Measurements from ENCODE around the gene RAB10.
A peak's percentile ranks its signal among the peaks of the same experiment; 100 is the strongest.

RAB10 gene

DNA sequence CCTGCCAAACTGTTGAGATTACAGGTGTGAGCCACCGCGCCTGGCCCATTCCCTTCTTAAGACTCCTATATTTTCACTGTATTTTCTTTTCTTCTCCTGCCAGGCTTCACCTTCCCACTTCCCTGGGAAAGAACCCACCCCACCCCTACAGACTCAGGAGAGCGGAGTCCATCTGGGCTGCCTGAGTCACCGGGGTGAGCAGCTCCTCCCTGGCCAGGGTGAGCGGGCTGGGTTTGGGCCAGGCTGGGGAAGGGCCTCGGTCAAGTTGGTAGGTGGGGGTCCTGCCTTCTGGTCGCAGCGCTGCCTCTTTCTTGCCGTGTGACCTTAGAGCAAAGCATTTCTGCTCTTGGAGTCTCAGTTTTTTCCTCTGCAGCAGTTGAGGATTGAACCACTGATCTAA lies 136.9 kb downstream of the RAB10 start:
- Histone ChIP-seq H3K79me2 (ENCODE audit: control insufficient read depth, insufficient read depth, low read length) (no peaks in the 10 kb centered on the region), H3K4me1 (ENCODE audit: control insufficient read depth, low read depth, low read length) (no peaks in the 10 kb centered on the region), H3K23ac (ENCODE audit: low read length) (no peak overlapping the region), H3K27ac (ENCODE audit: low read depth, low read length) (no peak overlapping the region), H4K8ac (ENCODE audit: low read depth, low read length) (no peak overlapping the region), H3K56ac (ENCODE audit: low read length) (no peak overlapping the region), H3K4ac (ENCODE audit: low read depth, low read length) (no peak overlapping the region), H3K4me3 (ENCODE audit: low read length) (no peak overlapping the region), H3K79me1 (ENCODE audit: low read length) (no peaks in the 10 kb centered on the region), H3K27me3 (ENCODE audit: insufficient read depth, low read length, poor library complexity) (no peaks in the 10 kb centered on the region), H2AK5ac (ENCODE audit: low read length) (no peak overlapping the region), H2BK15ac (replicated peaks; ENCODE audit: low read depth) (no peak overlapping the region), H3K4me2 (ENCODE audit: low read length) (no peak overlapping the region), H3K36me3 (ENCODE audit: control insufficient read depth, insufficient read depth, low read length) (no peaks in the 10 kb centered on the region), H3K9ac (ENCODE audit: low read length) (no peak overlapping the region), H4K5ac (ENCODE audit: low read length) (no peak overlapping the region), H2BK120ac (ENCODE audit: low read depth, low read length) (no peak overlapping the region), H3K18ac (ENCODE audit: low read length) (no peak overlapping the region), H2BK5ac (ENCODE audit: low read length) (no peak overlapping the region)
- DNase-seq = no peak
- no CpG with 5 or more reads among the region's 9 CpGs for WGBS (ENCODE audit: extremely low coverage, insufficient coverage, low lambda C conversion rate)

DNA sequence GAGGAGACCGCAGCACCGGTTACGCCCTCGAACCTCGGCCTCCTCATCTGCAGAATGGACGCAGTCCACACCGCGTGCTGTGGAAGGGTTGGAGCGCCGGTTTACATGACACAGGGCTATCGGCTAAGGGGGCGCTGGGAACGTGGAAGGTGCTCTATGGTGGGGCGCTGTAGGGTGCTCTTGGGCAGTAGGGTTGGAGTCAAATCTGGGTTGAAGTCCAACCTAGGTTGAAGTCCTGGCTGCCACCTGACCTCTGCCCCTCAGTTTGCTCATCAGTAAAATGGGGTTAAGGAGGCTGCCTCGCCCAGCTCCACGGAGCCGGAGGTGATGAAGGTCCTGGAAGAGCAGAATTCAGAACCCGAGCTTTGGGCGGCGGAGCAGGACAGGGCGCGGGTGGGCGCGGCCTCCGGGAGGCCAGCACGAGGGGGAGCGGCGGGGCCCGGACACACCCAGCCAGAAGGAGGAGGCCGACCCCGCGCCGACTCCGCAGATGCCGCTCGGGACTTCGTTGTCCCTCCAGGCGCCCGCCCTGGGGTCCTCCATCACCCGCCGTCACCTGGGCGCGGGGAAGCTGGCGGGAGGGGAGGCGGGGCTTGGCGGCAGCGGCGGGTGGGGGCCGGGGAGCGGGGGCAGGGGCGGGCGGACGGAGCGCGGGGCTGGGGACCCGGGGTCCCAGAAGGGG lies 138.4 kb downstream of the RAB10 start:
- Histone ChIP-seq H2AK5ac (ENCODE audit: low read length) (no peak overlapping the region), H3K4me1 (ENCODE audit: control insufficient read depth, low read depth, low read length) (no peaks in the 10 kb centered on the region), H2BK120ac (ENCODE audit: low read depth, low read length) (peak overlapping the region; percentile 7), H2BK15ac (replicated peaks; ENCODE audit: low read depth) (no peak overlapping the region), H3K27me3 (ENCODE audit: insufficient read depth, low read length, poor library complexity) (no peaks in the 10 kb centered on the region), H3K4me3 (ENCODE audit: low read length) (no peak overlapping the region), H4K8ac (ENCODE audit: low read depth, low read length) (no peak overlapping the region), H4K5ac (ENCODE audit: low read length) (no peak overlapping the region), H3K18ac (ENCODE audit: low read length) (peak overlapping the region; percentile 78), H3K36me3 (ENCODE audit: control insufficient read depth, insufficient read depth, low read length) (no peaks in the 10 kb centered on the region), H3K4me2 (ENCODE audit: low read length) (no peak overlapping the region), H2BK5ac (ENCODE audit: low read length) (no peak overlapping the region), H3K79me2 (ENCODE audit: control insufficient read depth, insufficient read depth, low read length) (no peaks in the 10 kb centered on the region), H3K79me1 (ENCODE audit: low read length) (no peaks in the 10 kb centered on the region), H3K9ac (ENCODE audit: low read length) (no peak overlapping the region), H3K27ac (ENCODE audit: low read depth, low read length) (no peak overlapping the region), H3K56ac (ENCODE audit: low read length) (no peak overlapping the region), H3K23ac (ENCODE audit: low read length) (no peak overlapping the region), H3K4ac (ENCODE audit: low read depth, low read length) (no peak overlapping the region)
- no CpG with 5 or more reads among the region's 56 CpGs for WGBS (ENCODE audit: extremely low coverage, insufficient coverage, low lambda C conversion rate)
- peak; percentile 51 for DNase-seq

DNA sequence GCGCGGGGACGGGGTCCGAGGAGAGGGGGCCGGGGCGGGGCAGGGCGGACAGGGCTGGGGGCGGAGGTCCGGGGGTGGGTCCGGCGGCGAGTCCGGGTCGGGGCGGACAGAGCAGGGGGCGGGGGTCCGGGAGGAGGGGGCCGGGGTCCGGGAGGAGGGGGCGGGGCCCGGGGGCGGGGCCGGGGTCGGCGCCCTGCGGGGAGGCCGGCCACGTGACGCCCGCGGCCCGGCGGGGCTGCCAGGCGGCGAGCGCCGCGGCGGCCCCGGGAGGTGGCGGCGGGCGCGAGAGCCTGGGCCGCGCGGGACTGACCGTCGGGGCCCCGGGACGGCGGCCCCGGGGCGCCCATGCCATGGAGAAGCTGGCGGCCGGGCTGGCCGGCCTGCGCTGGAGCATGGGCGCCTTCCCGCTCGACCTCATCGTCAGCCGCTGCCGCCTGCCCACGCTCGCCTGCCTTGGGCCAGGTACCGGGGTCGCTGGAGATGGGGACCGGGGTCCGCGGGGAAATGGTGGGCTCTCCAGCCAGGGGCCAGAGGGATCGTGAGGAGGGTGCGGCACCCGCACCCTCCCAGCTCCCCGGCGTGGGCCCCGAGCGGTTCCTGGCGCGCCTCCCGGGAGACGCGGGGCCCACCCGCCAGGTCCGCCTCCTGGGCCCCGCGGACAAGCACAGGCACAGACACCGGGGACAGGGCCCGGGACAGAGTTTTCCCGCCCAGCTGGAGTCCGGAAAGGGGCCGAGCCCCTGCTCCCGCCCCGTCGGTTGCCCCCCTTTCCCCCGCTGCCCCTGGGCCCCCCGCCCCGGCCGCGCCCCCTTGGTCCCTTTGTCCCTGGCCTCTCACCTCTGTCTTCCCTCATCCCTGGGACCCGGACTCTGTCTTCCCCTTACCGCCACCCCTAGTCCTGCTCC lies 139.2 kb downstream of the RAB10 start, which contains the start of gene GAREM2:
TSS of gene GAREM2 (plus strand) at position 218 of the 905 bp plus-strand sequence. CDS start at position 351, 133 bp downstream.
- H3K4me1 ChIP-seq (ENCODE audit: control insufficient read depth, low read depth, low read length) = no peaks in the 10 kb centered on the region
- H3K18ac ChIP-seq (ENCODE audit: low read length) = peak within 1 kb of the TSS; percentile 78
- H4K8ac ChIP-seq (ENCODE audit: low read depth, low read length) = no peak within 1 kb of the TSS
- no peak within 1 kb of the TSS for H4K5ac ChIP-seq (ENCODE audit: low read length)
- no peaks in the 10 kb centered on the region for H3K27me3 ChIP-seq (ENCODE audit: insufficient read depth, low read length, poor library complexity)
- peak within 1 kb of the TSS; percentile 59 for H3K4me2 ChIP-seq (ENCODE audit: low read length)
- no CpG with 5 or more reads among the region's 102 CpGs for WGBS (ENCODE audit: extremely low coverage, insufficient coverage, low lambda C conversion rate)
- no peak within 1 kb of the TSS for H2BK5ac ChIP-seq (ENCODE audit: low read length)
- peak within 1 kb of the TSS; percentile 75 for H3K9ac ChIP-seq (ENCODE audit: low read length)
- H2BK15ac ChIP-seq (replicated peaks; ENCODE audit: low read depth) = no peak within 1 kb of the TSS
- peak within 1 kb of the TSS; percentile 7 for H2BK120ac ChIP-seq (ENCODE audit: low read depth, low read length)
- H3K36me3 ChIP-seq (ENCODE audit: control insufficient read depth, insufficient read depth, low read length) = no peaks in the 10 kb centered on the region
- no peak within 1 kb of the TSS for H3K23ac ChIP-seq (ENCODE audit: low read length)
- peak within 1 kb of the TSS; percentile 46 for H3K4ac ChIP-seq (ENCODE audit: low read depth, low read length)
- no peaks in the 10 kb centered on the region for H3K79me1 ChIP-seq (ENCODE audit: low read length)
- no peak for DNase-seq
- no peak within 1 kb of the TSS for H2AK5ac ChIP-seq (ENCODE audit: low read length)
- H3K27ac ChIP-seq (ENCODE audit: low read depth, low read length) = no peak within 1 kb of the TSS
- peak within 1 kb of the TSS; percentile 79 for H3K56ac ChIP-seq (ENCODE audit: low read length)
- H3K79me2 ChIP-seq (ENCODE audit: control insufficient read depth, insufficient read depth, low read length) = no peaks in the 10 kb centered on the region
- peak within 1 kb of the TSS; percentile 50 for H3K4me3 ChIP-seq (ENCODE audit: low read length)

DNA sequence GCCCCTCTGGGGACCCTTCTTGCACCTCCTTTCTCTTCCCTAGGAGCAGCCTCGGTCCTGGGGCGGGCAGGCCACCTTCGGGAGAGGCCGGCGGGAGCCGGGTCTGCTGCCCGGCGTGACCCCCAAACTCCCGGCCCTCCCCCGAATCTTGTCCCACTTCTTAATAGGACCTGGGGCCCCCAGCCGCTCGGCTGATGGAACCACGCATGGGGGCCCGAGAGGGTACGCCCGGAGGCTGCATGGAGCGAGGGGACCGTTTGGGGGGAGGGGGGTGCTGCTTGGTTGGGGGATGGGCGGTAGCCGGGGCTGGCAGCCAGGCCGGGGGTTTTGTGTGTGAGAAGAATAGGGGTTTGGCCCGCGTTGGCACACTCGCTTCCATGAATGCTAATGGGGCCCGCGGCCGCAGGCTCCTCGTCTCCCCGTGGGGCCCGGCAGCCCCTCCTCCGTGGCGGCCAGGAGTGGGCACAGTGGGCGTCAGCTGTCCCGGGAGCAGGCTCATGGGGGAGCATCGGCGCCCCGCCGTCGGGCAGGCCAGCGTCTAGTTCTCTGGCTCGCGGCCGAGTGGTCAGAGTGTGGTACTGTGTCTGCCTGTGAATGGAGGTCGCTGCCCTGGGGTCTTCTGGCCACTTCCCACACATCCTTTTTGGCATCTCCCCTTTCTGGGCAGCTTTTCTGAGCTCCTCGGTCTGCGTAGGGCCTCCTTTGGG lies 140.0 kb downstream of the RAB10 start:
- Histone ChIP-seq H2BK15ac (replicated peaks; ENCODE audit: low read depth) (no peak overlapping the region), H3K27ac (ENCODE audit: low read depth, low read length) (no peak overlapping the region), H3K4me2 (ENCODE audit: low read length) (peak overlapping the region; percentile 46), H2BK5ac (ENCODE audit: low read length) (no peak overlapping the region), H3K4me1 (ENCODE audit: control insufficient read depth, low read depth, low read length) (no peaks in the 10 kb centered on the region), H3K4ac (ENCODE audit: low read depth, low read length) (no peak overlapping the region), H3K79me2 (ENCODE audit: control insufficient read depth, insufficient read depth, low read length) (no peaks in the 10 kb centered on the region), H4K8ac (ENCODE audit: low read depth, low read length) (no peak overlapping the region), H3K18ac (ENCODE audit: low read length) (peak overlapping the region; percentile 52), H4K5ac (ENCODE audit: low read length) (no peak overlapping the region), H3K36me3 (ENCODE audit: control insufficient read depth, insufficient read depth, low read length) (no peaks in the 10 kb centered on the region), H3K4me3 (ENCODE audit: low read length) (peak overlapping the region; percentile 48), H3K27me3 (ENCODE audit: insufficient read depth, low read length, poor library complexity) (no peaks in the 10 kb centered on the region), H2BK120ac (ENCODE audit: low read depth, low read length) (no peak overlapping the region), H2AK5ac (ENCODE audit: low read length) (no peak overlapping the region), H3K56ac (ENCODE audit: low read length) (peak overlapping the region; percentile 79), H3K23ac (ENCODE audit: low read length) (no peak overlapping the region), H3K79me1 (ENCODE audit: low read length) (no peaks in the 10 kb centered on the region), H3K9ac (ENCODE audit: low read length) (peak overlapping the region; percentile 57)
- WGBS (ENCODE audit: extremely low coverage, insufficient coverage, low lambda C conversion rate) = no CpG with 5 or more reads among the region's 46 CpGs
- no peak for DNase-seq

DNA sequence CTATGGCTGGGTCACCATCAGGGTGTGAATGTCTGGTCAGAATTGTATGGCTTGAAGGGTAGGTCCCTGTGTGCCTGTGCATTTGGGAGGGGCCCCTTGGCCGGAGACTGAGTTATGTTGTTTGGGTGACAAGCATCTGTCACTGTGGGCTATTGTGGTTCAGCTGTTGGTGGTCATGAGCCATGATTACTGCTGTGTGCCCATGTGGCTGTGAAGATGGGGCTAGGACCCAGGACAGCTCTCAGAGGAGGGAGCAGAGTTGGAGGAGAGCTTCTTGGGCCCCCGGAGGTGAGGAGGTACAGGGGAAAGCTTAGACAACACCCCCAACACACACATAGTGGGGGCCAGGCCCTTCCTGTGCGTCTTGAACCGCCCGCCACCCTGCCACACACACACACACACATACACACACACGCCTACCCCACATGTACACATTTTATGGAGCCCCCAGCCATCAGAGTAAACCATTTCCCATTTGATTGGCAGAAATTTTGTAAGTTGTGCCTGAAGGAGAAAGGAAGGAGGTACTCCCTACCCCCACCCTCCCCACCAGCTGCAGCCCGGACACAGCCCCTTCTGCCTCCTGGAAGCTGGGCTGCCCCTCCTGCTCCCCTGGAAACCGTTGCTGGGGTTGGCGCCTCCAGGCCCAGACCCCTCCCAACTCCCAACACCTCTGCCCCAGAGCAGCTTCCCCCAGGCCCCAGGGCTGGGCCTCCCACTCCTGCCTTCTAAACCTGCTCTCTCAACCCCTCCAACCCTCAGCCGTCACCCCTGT lies 141.0 kb downstream of the RAB10 start:
- H3K79me1 ChIP-seq (ENCODE audit: low read length) = no peaks in the 10 kb centered on the region
- H3K27ac ChIP-seq (ENCODE audit: low read depth, low read length) = no peak overlapping the region
- H3K4me2 ChIP-seq (ENCODE audit: low read length) = no peak overlapping the region
- H3K36me3 ChIP-seq (ENCODE audit: control insufficient read depth, insufficient read depth, low read length) = no peaks in the 10 kb centered on the region
- no peak overlapping the region for H4K5ac ChIP-seq (ENCODE audit: low read length)
- no peak overlapping the region for H3K4ac ChIP-seq (ENCODE audit: low read depth, low read length)
- H3K79me2 ChIP-seq (ENCODE audit: control insufficient read depth, insufficient read depth, low read length) = no peaks in the 10 kb centered on the region
- peaks cover 4% of the 10 kb centered on the region for H3K4me1 ChIP-seq (ENCODE audit: control insufficient read depth, low read depth, low read length)
- no peak overlapping the region for H2AK5ac ChIP-seq (ENCODE audit: low read length)
- H3K4me3 ChIP-seq (ENCODE audit: low read length) = no peak overlapping the region
- no peak overlapping the region for H2BK15ac ChIP-seq (replicated peaks; ENCODE audit: low read depth)
- H3K18ac ChIP-seq (ENCODE audit: low read length) = no peak overlapping the region
- no peak overlapping the region for H3K23ac ChIP-seq (ENCODE audit: low read length)
- no peak overlapping the region for H2BK120ac ChIP-seq (ENCODE audit: low read depth, low read length)
- no peak overlapping the region for H3K9ac ChIP-seq (ENCODE audit: low read length)
- no peaks in the 10 kb centered on the region for H3K27me3 ChIP-seq (ENCODE audit: insufficient read depth, low read length, poor library complexity)
- H3K56ac ChIP-seq (ENCODE audit: low read length) = no peak overlapping the region
- H4K8ac ChIP-seq (ENCODE audit: low read depth, low read length) = no peak overlapping the region
- H2BK5ac ChIP-seq (ENCODE audit: low read length) = no peak overlapping the region
- WGBS (ENCODE audit: extremely low coverage, insufficient coverage, low lambda C conversion rate) = no CpG with 5 or more reads among the region's 10 CpGs
- no peak for DNase-seq

All from mesendoderm (in vitro differentiated cells).